Measurements from ENCODE around the gene LAMA5. TPM values are rescaled to one million over a fixed set of nuclear protein-coding genes. Genes with fewer than 3 reads are reported as not detected.

The LAMA5 gene
- polyA plus RNA-seq, 1 donor (not counting 4 experiments of a cell fraction or from before 2014, with no cell fraction given): 8.7 TPM

GRCh38 chr20:62263396-62263795 lies 103.7 kb downstream of the LAMA5 start:
- Histone ChIP-seq H3K9ac (ENCODE audit: control insufficient read depth, extremely low read depth, insufficient read depth, low read length) (no peak overlapping the region), H3K4me3 (ENCODE audit: control insufficient read depth in 2 of 3, extremely low read depth in 1 of 3, insufficient read depth in 2 of 3, low read depth in 1 of 3, low read length in 3 of 3) (no peak overlapping the region), H2AFZ (ENCODE audit: control insufficient read depth, low read length) (no peak overlapping the region), H3K4me2 (ENCODE audit: control insufficient read depth, extremely low read depth, insufficient read depth, low read depth, low read length) (no peak overlapping the region), H3K9me1 (ENCODE audit: control insufficient read depth, extremely low read depth, insufficient read depth, low read length) (no peaks in the 10 kb centered on the region), H3K36me3 (ENCODE audit: control insufficient read depth in 2 of 2, extremely low read depth in 1 of 2, insufficient read depth in 2 of 2, low read length in 2 of 2) (peaks cover 27 to 41% of the 10 kb centered on the region in 2 experiments), H3K79me2 (ENCODE audit: control insufficient read depth, insufficient read depth, low read length) (no peaks in the 10 kb centered on the region), H3K27me3 (ENCODE audit: control insufficient read depth, extremely low read depth, insufficient read depth, low read length) (no peaks in the 10 kb centered on the region), H4K20me1 (ENCODE audit: control insufficient read depth, extremely low read depth, insufficient read depth, low read length) (no peaks in the 10 kb centered on the region), H3K4me1 (ENCODE audit: control insufficient read depth, extremely low read depth, insufficient read depth, low read length) (peaks cover 13% of the 10 kb centered on the region), H3K27ac (ENCODE audit: control insufficient read depth, insufficient read depth, low read length) (no peak overlapping the region), H3K9me3 (ENCODE audit: control insufficient read depth, low read depth, low read length) (peaks cover 3% of the 10 kb centered on the region)
- no peak for DNase-seq (ENCODE audit: low read depth, low spot score)
- no peak for TF ChIP-seq CTCF (optimal IDR thresholded peaks at IDR 0.05 in 1 of 3, IDR thresholded peaks at IDR 0.05 in 1 of 3, conservative IDR thresholded peaks at IDR 0.05 in 1 of 3; ENCODE audit: extremely low read depth in 1 of 3, insufficient read depth in 2 of 3, low read length in 3 of 3)
- TF ChIP-seq EZH2 (IDR thresholded peaks at IDR 0.05; ENCODE audit: low read length): no peak
- dilution Hi-C loops (cut with MboI; ENCODE audit: extremely low pct_ligation_motif_present, low sequenced_read_pairs): no loop called here
- no peak for FAIRE-seq

GRCh38 chr20:62262064-62262463 lies 105.0 kb downstream of the LAMA5 start:
- no peak for FAIRE-seq
- no peak overlapping the region for H3K4me2 ChIP-seq (ENCODE audit: control insufficient read depth, extremely low read depth, insufficient read depth, low read depth, low read length)

More at GRCh38 chr20:62262064-62262463, 105.0 kb downstream of the LAMA5 start:
- Histone ChIP-seq H3K9me3 (ENCODE audit: control insufficient read depth, low read depth, low read length) (peaks cover 3% of the 10 kb centered on the region), H3K79me2 (ENCODE audit: control insufficient read depth, insufficient read depth, low read length) (peaks cover 6% of the 10 kb centered on the region), H3K4me1 (ENCODE audit: control insufficient read depth, extremely low read depth, insufficient read depth, low read length) (peaks cover 7% of the 10 kb centered on the region), H3K9ac (ENCODE audit: control insufficient read depth, extremely low read depth, insufficient read depth, low read length) (no peak overlapping the region), H3K27ac (ENCODE audit: control insufficient read depth, insufficient read depth, low read length) (no peak overlapping the region), H3K9me1 (ENCODE audit: control insufficient read depth, extremely low read depth, insufficient read depth, low read length) (no peaks in the 10 kb centered on the region), H2AFZ (ENCODE audit: control insufficient read depth, low read length) (no peak overlapping the region), H3K27me3 (ENCODE audit: control insufficient read depth, extremely low read depth, insufficient read depth, low read length) (no peaks in the 10 kb centered on the region), H4K20me1 (ENCODE audit: control insufficient read depth, extremely low read depth, insufficient read depth, low read length) (no peaks in the 10 kb centered on the region), H3K36me3 (ENCODE audit: control insufficient read depth in 2 of 2, extremely low read depth in 1 of 2, insufficient read depth in 2 of 2, low read length in 2 of 2) (peaks cover 33 to 47% of the 10 kb centered on the region in 2 experiments), H3K4me3 (ENCODE audit: control insufficient read depth in 2 of 3, extremely low read depth in 1 of 3, insufficient read depth in 2 of 3, low read depth in 1 of 3, low read length in 3 of 3) (no peak overlapping the region)
- no peak for DNase-seq (ENCODE audit: low read depth, low spot score)
- TF ChIP-seq EZH2 (IDR thresholded peaks at IDR 0.05; ENCODE audit: low read length) (no peak), CTCF (optimal IDR thresholded peaks at IDR 0.05 in 1 of 3, IDR thresholded peaks at IDR 0.05 in 1 of 3, conservative IDR thresholded peaks at IDR 0.05 in 1 of 3; ENCODE audit: extremely low read depth in 1 of 3, insufficient read depth in 2 of 3, low read length in 3 of 3) (no peak)
- dilution Hi-C loops (cut with MboI; ENCODE audit: extremely low pct_ligation_motif_present, low sequenced_read_pairs): no loop called here

All from keratinocyte (primary cell).